ENCODE measurements around the gene LRRC36.

DNA sequence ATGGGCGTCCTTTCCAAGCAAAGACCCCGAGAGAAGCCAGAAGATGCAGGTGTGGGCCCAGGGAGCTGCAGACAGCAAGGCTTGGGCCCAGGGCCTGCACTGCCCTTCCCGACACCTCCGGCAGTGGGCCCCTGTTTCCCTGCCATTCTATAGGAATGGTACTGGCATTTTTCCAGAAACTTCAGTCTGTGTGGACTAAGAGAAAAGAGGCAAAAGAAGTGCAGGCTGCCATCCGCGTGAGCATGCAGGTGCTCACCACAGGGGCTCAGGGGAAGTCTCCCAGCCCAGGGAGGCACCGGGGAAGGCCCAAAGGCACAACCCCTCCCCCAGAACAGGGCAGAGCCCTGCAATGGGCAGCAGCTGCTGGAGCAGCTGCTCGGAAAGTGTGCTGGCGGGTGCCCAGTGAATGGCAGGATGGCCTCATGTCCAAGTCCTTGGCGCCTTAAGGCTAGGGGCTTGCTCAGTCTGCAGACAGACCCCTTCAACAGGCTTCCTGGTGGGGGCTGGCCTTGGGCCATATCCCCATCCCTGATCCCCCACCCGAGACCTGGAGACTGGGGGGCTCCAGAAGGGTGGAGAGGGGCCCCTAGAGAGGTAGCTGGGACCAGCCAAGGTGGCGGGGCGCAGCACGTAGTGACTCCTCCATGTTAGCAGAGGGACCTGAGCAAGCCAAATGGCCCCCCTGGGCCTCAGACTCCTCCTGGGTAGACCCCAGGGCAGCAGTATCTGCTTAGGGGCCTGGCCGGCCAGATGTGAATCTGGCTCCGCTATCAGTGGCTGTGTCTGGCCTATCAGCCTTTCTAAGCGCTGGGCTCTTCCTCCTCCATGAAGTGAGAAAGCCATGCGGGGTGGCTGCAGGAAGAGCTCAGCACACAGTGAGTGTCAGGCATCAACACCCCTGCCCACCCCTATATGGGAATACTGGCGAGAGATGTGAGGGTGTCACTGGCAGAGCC lies 73.4 kb downstream of the LRRC36 start:
- TF ChIP-seq, protein P1, sequence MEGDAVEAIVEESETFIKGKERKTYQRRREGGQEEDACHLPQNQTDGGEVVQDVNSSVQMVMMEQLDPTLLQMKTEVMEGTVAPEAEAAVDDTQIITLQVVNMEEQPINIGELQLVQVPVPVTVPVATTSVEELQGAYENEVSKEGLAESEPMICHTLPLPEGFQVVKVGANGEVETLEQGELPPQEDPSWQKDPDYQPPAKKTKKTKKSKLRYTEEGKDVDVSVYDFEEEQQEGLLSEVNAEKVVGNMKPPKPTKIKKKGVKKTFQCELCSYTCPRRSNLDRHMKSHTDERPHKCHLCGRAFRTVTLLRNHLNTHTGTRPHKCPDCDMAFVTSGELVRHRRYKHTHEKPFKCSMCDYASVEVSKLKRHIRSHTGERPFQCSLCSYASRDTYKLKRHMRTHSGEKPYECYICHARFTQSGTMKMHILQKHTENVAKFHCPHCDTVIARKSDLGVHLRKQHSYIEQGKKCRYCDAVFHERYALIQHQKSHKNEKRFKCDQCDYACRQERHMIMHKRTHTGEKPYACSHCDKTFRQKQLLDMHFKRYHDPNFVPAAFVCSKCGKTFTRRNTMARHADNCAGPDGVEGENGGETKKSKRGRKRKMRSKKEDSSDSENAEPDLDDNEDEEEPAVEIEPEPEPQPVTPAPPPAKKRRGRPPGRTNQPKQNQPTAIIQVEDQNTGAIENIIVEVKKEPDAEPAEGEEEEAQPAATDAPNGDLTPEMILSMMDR (IDR thresholded peaks at IDR 0.05 in 2 of 3, conservative IDR thresholded peaks at IDR 0.05 in 1 of 3; ENCODE audit: borderline replicate concordance in 1 of 3, insufficient read depth in 1 of 3, low read depth in 2 of 3, low read length in 2 of 3) = 0 out of 6 replicates have a peak, but pooled peaks of 1 of the 3 experiments have one; percentile 4
- no peak for TF ChIP-seq TCF7L2 (IDR thresholded peaks at IDR 0.05; ENCODE audit: borderline replicate concordance, extremely low read depth, insufficient read depth, insufficient read length)
- no peak for TF ChIP-seq EZH2phosphoT487 (IDR thresholded peaks at IDR 0.05; ENCODE audit: borderline replicate concordance)
- TF ChIP-seq POLR2A (IDR thresholded peaks at IDR 0.05; ENCODE audit: borderline replicate concordance, extremely low read depth, insufficient read depth, insufficient read length) = no peak
- TF ChIP-seq CBX3 (IDR thresholded peaks at IDR 0.05; ENCODE audit: low read depth) = no peak
- no peak for TF ChIP-seq RAD21 (IDR thresholded peaks at IDR 0.05; ENCODE audit: low read depth)
- no peak for TF ChIP-seq EZH2 (IDR thresholded peaks at IDR 0.05)
- no peak for TF ChIP-seq YY1 (IDR thresholded peaks at IDR 0.05; ENCODE audit: extremely low read depth, insufficient replicate concordance, low read depth, low read length)
- no peak for TF ChIP-seq POLR2AphosphoS5 (IDR thresholded peaks at IDR 0.05; ENCODE audit: low read depth, low read length)
- TF ChIP-seq JUND (IDR thresholded peaks at IDR 0.05) = no peak
- no peak for TF ChIP-seq ZNF274 (IDR thresholded peaks at IDR 0.05; ENCODE audit: low read depth, low read length)
- TF ChIP-seq, protein P2, sequence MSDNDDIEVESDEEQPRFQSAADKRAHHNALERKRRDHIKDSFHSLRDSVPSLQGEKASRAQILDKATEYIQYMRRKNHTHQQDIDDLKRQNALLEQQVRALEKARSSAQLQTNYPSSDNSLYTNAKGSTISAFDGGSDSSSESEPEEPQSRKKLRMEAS (IDR thresholded peaks at IDR 0.05) = no peak
- TF ChIP-seq, protein P3, sequence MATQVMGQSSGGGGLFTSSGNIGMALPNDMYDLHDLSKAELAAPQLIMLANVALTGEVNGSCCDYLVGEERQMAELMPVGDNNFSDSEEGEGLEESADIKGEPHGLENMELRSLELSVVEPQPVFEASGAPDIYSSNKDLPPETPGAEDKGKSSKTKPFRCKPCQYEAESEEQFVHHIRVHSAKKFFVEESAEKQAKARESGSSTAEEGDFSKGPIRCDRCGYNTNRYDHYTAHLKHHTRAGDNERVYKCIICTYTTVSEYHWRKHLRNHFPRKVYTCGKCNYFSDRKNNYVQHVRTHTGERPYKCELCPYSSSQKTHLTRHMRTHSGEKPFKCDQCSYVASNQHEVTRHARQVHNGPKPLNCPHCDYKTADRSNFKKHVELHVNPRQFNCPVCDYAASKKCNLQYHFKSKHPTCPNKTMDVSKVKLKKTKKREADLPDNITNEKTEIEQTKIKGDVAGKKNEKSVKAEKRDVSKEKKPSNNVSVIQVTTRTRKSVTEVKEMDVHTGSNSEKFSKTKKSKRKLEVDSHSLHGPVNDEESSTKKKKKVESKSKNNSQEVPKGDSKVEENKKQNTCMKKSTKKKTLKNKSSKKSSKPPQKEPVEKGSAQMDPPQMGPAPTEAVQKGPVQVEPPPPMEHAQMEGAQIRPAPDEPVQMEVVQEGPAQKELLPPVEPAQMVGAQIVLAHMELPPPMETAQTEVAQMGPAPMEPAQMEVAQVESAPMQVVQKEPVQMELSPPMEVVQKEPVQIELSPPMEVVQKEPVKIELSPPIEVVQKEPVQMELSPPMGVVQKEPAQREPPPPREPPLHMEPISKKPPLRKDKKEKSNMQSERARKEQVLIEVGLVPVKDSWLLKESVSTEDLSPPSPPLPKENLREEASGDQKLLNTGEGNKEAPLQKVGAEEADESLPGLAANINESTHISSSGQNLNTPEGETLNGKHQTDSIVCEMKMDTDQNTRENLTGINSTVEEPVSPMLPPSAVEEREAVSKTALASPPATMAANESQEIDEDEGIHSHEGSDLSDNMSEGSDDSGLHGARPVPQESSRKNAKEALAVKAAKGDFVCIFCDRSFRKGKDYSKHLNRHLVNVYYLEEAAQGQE (IDR thresholded peaks at IDR 0.05; ENCODE audit: low read depth) = no peak
